AG09319 (cell line): ENCODE measurements around the gene PDPK1.

ENCODE experiments used
- DNase-seq: peaks from one replicate; pipeline ENCODE4 v3.0.0-alpha.2; 2010; ENCODE audit warnings: low read depth; ENCODE audit errors: extremely low read depth
- CTCF ChIP-seq: IDR thresholded peaks from 2 replicates; pipeline ENCODE4 v1.5.1; 2011; ENCODE audit warnings: low read depth, mild to moderate bottlenecking, inconsistent platforms, low read length, moderate library complexity

The PDPK1 gene

GRCh38 chr16:2585651-2586081, 47.8 kb downstream of the PDPK1 start:
- no peak for TF ChIP-seq CTCF
- DNase-seq, result no peak

GRCh38 chr16:2586241-2586640, 48.4 kb downstream of the PDPK1 start:
- TF ChIP-seq CTCF, result peak; percentile 16; the same call in 1 of the 2 replicates
- no peak for DNase-seq

- no peak for DNase-seq
- TF ChIP-seq CTCF, result no peak
These were observed 49.2 kb downstream of the PDPK1 start for GRCh38 chr16:2586901-2587480.

GRCh38 chr16:2587891-2588565, 50.2 kb downstream of the PDPK1 start:
- no peak for TF ChIP-seq CTCF
- no peak for DNase-seq

- TF ChIP-seq CTCF, result no peak
- no peak for DNase-seq
These were observed 53.8 kb downstream of the PDPK1 start for GRCh38 chr16:2591476-2592240.

GRCh38 chr16:2592786-2593185, 55.0 kb downstream of the PDPK1 start:
- DNase-seq, result no peak
- no peak for TF ChIP-seq CTCF
